ENCODE results near the gene MALSU1.

DNA sequence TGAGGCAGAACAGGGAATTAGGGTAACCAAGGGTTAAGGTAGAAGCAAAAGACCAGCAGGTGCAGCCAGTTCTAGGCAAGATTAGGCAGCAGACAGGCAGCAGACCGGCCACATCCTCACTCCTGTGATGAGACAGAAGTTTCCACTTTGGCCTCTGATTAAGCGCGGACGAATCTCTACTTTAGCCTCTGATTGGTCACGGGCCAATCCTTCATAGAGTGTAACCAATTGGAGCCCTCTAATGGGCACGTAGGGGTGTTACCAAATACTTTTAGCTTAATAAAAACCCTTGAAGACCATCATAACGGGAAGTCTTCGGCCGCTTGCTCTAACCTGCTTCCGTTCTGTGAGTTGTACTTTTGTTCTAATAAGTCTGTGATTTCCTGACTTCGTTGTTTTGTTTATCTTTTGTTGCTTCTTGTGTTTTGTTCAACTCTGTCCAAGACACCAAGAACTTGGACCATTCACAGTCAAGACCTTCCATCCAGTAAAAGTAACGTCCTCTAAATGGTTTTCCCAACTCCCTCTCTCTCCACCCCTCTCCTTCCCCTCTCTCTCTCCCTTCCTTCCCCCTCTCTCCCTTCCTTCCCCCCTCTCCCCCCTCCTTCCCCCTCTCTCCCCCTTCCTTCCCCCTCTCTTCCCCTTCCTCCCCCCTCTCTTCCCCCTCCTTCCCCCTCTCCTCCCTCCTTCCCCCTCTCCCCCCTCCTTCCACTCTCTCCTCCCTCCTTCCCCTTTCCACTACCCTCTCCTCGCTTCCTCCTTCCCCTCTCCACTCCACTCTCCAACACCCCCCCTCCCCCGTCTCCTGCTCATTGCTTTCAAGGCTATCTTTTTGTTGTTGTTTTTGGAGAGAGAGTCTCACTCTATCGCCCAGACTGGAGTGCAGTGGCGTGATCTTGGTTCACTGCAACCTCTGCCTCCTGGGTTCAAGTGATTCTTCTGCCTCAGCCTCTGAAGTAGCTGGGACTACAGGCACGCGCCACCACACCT is 13.2 kb upstream of the MALSU1 start:
- TF ChIP-seq CTCF (IDR thresholded peaks at IDR 0.05 in 4 of 5, conservative IDR thresholded peaks at IDR 0.05 in 1 of 5) = no peak
- TF ChIP-seq POLR2A (IDR thresholded peaks at IDR 0.05) = no peak
